ENCODE measurements around the gene FZD8. TPM values are rescaled to one million over a fixed set of nuclear protein-coding genes. Genes with fewer than 3 reads are reported as not detected.

FZD8 gene
- total RNA-seq, 2 donors from 2014 or later = 4.7 to 12.9 TPM

DNA sequence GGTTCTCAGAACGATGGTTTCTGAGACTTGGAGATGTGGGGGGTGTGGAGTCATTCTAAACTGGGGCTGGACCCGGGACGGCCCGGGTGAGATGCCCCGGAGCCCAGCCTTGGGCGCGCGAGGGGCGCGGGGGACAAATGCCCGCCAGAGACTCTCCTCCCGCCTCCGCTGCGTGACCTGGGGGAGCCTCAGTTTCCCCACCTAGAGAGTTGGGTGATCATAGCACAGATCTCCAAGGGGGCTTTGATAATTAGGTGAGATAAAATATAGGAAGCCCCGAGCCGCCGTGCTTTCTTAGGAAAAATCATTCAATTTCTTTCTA, 658 bp upstream of the FZD8 start:
- ATAC-seq (no peak), DNase-seq (no peak)
- intact Hi-C loops (cut with DNase I) = no loop called here
- H3K27me3 ChIP-seq = no peaks in the 10 kb centered on the region
- WGBS, 2 donors = 0 to 2% methylated on average over 13 to 17 of the region's 17 CpGs
- H3K36me3 ChIP-seq (replicated peaks in 1 of 2; ENCODE audit: insufficient read depth in 1 of 2, low read depth in 2 of 2) = no peaks in the 10 kb centered on the region
- H3K4me1 ChIP-seq = peaks cover 18% of the 10 kb centered on the region
- no peaks in the 10 kb centered on the region for H3K9me3 ChIP-seq
- TF ChIP-seq POLR2A (IDR thresholded peaks at IDR 0.05) = no peak
- TF ChIP-seq, protein P1, sequence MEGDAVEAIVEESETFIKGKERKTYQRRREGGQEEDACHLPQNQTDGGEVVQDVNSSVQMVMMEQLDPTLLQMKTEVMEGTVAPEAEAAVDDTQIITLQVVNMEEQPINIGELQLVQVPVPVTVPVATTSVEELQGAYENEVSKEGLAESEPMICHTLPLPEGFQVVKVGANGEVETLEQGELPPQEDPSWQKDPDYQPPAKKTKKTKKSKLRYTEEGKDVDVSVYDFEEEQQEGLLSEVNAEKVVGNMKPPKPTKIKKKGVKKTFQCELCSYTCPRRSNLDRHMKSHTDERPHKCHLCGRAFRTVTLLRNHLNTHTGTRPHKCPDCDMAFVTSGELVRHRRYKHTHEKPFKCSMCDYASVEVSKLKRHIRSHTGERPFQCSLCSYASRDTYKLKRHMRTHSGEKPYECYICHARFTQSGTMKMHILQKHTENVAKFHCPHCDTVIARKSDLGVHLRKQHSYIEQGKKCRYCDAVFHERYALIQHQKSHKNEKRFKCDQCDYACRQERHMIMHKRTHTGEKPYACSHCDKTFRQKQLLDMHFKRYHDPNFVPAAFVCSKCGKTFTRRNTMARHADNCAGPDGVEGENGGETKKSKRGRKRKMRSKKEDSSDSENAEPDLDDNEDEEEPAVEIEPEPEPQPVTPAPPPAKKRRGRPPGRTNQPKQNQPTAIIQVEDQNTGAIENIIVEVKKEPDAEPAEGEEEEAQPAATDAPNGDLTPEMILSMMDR (IDR thresholded peaks at IDR 0.05) = no peak
- H3K27ac ChIP-seq = peak overlapping the region in 3 of 4 donors; percentile 46 to 96 (median 95)
- peak overlapping the region; percentile 19 to 39 for H3K4me3 ChIP-seq

DNA sequence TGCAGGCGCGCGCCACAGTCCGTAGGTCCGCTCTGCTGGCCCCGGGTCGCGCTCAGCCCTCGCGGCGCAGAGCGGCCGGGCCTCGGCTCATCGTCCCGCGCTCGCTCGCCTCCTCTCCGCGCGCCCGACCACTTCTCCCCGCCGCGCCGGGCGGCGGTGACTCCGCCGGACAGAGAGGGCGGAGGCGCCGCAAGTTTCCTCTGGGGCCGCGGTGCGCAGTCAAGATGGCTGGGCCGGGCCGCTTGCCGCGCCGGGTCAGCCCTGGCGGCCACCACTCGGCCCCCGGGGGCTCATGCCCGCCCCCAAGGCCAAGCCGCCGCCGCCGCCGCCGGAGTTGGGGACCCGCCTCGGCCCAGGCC, 441 bp downstream of the FZD8 start:
- 0% methylated on average over 54 of the region's 54 CpGs; no CpG with 5 or more reads in 1 of the 2 donors for WGBS, 2 donors
- no peaks in the 10 kb centered on the region for H3K9me3 ChIP-seq
- no peaks in the 10 kb centered on the region for H3K36me3 ChIP-seq (replicated peaks in 1 of 2; ENCODE audit: insufficient read depth in 1 of 2, low read depth in 2 of 2)
- ATAC-seq (peak; percentile 24), DNase-seq (no peak)
- no peak for TF ChIP-seq POLR2A (IDR thresholded peaks at IDR 0.05)
- TF ChIP-seq, protein P1 (IDR thresholded peaks at IDR 0.05) = no peak
- no peaks in the 10 kb centered on the region for H3K27me3 ChIP-seq
- intact Hi-C loops (cut with DNase I) = no loop called here
- H3K4me1 ChIP-seq = peaks cover 18% of the 10 kb centered on the region
- H3K4me3 ChIP-seq = peak overlapping the region; percentile 70 to 83
- peak overlapping the region; percentile 70 to 96 (median 95) for H3K27ac ChIP-seq

DNA sequence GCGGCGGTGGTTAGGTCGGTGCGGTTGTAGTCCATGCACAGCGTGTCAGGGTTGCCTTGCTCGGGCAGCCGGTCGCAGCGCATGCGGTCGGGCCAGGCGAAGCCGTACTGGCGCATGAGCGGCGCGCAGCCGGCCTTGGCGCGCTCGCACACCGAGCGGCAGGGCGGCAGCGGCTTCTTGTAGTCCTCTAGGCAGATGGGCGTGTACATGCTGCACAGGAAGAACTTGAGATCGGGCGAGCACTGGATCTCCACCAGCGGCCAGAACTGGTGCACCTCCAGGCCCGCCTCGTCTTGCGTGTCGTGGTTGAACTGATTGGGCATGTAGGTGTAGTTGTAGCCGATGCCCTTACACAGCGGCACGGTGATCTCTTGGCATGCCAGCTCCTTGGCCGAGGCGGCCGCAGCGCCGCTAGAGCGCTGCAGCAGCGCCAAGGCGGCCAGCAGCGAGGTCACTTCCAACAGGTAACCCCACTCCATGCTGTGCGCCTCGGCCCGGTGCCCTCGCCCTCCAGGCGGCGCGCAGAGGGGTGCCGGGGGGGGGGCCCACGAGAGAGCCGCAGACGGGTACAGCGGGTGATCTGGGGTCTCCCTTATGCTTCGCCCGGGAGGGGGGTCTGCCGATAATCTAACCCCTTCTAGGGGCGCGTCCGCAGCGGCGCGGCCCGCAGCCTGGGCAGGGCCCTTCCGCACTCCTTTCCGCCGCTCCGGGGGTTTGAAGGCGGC, 983 bp downstream of the FZD8 start:
- 2% methylated on average over 72 of the region's 72 CpGs; no CpG with 5 or more reads in 1 of the 2 donors for WGBS, 2 donors

GRCh38 chr10:35640474-35640873, 1.6 kb downstream of the FZD8 start:
- WGBS, 2 donors = 1% methylated on average over 48 of the region's 53 CpGs; no CpG with 5 or more reads in 1 of the 2 donors
- DNase-seq = peak; percentile 71 to 81 (median 72)
- Histone ChIP-seq H3K9me3 (no peaks in the 10 kb centered on the region), H3K4me1 (peaks cover 18% of the 10 kb centered on the region), H3K36me3 (replicated peaks in 1 of 2; ENCODE audit: insufficient read depth in 1 of 2, low read depth in 2 of 2) (no peaks in the 10 kb centered on the region), H3K27me3 (no peaks in the 10 kb centered on the region), H3K27ac (peak overlapping the region in 3 of 4 donors; percentile 56 to 71 (median 56)), H3K4me3 (no peak overlapping the region)
- TF ChIP-seq, protein P1 (IDR thresholded peaks at IDR 0.05) = peak; percentile 27 to 82 (median 44)
- no peak for TF ChIP-seq POLR2A (IDR thresholded peaks at IDR 0.05)
- intact Hi-C loops (cut with DNase I) = no loop called here
- peak; percentile 34 for ATAC-seq

More for the DNA sequence above, 983 bp downstream of the FZD8 start:
- peak; percentile 72 to 80 (median 78) for DNase-seq
- H3K27ac ChIP-seq = peak overlapping the region; percentile 70 to 96 (median 95)
- H3K4me1 ChIP-seq = peaks cover 18% of the 10 kb centered on the region
- ATAC-seq = peak; percentile 48
- intact Hi-C loops (cut with DNase I) = no loop called here
- H3K27me3 ChIP-seq = no peaks in the 10 kb centered on the region
- TF ChIP-seq, protein P1 (IDR thresholded peaks at IDR 0.05) = peak in 1 of 7 experiments; percentile 2
- TF ChIP-seq POLR2A (IDR thresholded peaks at IDR 0.05) = peak; percentile 32 to 55 (median 48)
- H3K4me3 ChIP-seq = peak overlapping the region; percentile 70 to 83
- no peaks in the 10 kb centered on the region for H3K9me3 ChIP-seq
- H3K36me3 ChIP-seq (replicated peaks in 1 of 2; ENCODE audit: insufficient read depth in 1 of 2, low read depth in 2 of 2) = no peaks in the 10 kb centered on the region

Measured in body of pancreas (tissue), 4 donors.